ENCODE results near the gene NRIP3. TPM values are rescaled to one million over a fixed set of nuclear protein-coding genes. Genes with fewer than 3 reads are reported as not detected.
A peak's percentile ranks its signal among the peaks of the same experiment; 100 is the strongest.

The NRIP3 gene
- total and polyA plus RNA-seq, 2 of the 13 experiments (the other 11 are each of a cell fraction or from before 2014, with no cell fraction given): 0.04 to 0.07 TPM

- peak; percentile 20 for TF ChIP-seq ZNF678 (CRISPR knock-in tag; IDR thresholded peaks at IDR 0.05)
- TF ChIP-seq POLR2G (IDR thresholded peaks at IDR 0.05; ENCODE audit: low read depth, low read length): peak; percentile 93
- peak; percentile 40; the same call in 1 of the 2 replicates for TF ChIP-seq REPIN1 (CRISPR knock-in tag; IDR thresholded peaks at IDR 0.05; ENCODE audit: borderline replicate concordance, low read depth)
- TF ChIP-seq HOXA7 (CRISPR knock-in tag; IDR thresholded peaks at IDR 0.05): no peak
- TF ChIP-seq ZNF562 (CRISPR knock-in tag; IDR thresholded peaks at IDR 0.05; ENCODE audit: borderline replicate concordance): no peak
- TF ChIP-seq HOXD1 (CRISPR knock-in tag; IDR thresholded peaks at IDR 0.05): 0 out of 2 replicates have a peak, but pooled peaks have one; percentile 38
- TF ChIP-seq AKAP8 (CRISPR knock-in tag; IDR thresholded peaks at IDR 0.05): peak; percentile 52; the same call in 1 of the 2 replicates
- 0 out of 2 replicates have a peak, but pooled peaks have one; percentile 7 for TF ChIP-seq ZBTB38 (CRISPR knock-in tag; IDR thresholded peaks at IDR 0.05)
- TF ChIP-seq MED13 (CRISPR knock-in tag; IDR thresholded peaks at IDR 0.05): no peak; the same call in 1 of the 2 replicates
- TF ChIP-seq CREM (IDR thresholded peaks at IDR 0.05): peak; percentile 91
- TF ChIP-seq CREM (CRISPR knock-in tag; IDR thresholded peaks at IDR 0.05): peak; percentile 21; the same call in 1 of the 2 replicates
- TF ChIP-seq, protein P1, sequence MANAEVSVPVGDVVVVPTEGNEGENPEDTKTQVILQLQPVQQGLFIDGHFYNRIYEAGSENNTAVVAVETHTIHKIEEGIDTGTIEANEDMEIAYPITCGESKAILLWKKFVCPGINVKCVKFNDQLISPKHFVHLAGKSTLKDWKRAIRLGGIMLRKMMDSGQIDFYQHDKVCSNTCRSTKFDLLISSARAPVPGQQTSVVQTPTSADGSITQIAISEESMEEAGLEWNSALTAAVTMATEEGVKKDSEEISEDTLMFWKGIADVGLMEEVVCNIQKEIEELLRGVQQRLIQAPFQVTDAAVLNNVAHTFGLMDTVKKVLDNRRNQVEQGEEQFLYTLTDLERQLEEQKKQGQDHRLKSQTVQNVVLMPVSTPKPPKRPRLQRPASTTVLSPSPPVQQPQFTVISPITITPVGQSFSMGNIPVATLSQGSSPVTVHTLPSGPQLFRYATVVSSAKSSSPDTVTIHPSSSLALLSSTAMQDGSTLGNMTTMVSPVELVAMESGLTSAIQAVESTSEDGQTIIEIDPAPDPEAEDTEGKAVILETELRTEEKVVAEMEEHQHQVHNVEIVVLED (CRISPR knock-in tag; IDR thresholded peaks at IDR 0.05; ENCODE audit: borderline replicate concordance): peak; percentile 96
- TF ChIP-seq, protein P2, sequence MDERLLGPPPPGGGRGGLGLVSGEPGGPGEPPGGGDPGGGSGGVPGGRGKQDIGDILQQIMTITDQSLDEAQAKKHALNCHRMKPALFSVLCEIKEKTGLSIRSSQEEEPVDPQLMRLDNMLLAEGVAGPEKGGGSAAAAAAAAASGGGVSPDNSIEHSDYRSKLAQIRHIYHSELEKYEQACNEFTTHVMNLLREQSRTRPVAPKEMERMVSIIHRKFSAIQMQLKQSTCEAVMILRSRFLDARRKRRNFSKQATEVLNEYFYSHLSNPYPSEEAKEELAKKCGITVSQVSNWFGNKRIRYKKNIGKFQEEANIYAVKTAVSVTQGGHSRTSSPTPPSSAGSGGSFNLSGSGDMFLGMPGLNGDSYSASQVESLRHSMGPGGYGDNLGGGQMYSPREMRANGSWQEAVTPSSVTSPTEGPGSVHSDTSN (CRISPR knock-in tag; IDR thresholded peaks at IDR 0.05): no peak
- TF ChIP-seq ATF6 (CRISPR knock-in tag; conservative IDR thresholded peaks at IDR 0.05): no peak
- peak; percentile 86; the same call in 1 of the 2 replicates for TF ChIP-seq SPEN (CRISPR knock-in tag; IDR thresholded peaks at IDR 0.05; ENCODE audit: low read depth)
- TF ChIP-seq ETV5 (CRISPR knock-in tag; IDR thresholded peaks at IDR 0.05; ENCODE audit: borderline replicate concordance): peak; percentile 75; the same call in 1 of the 2 replicates
- TF ChIP-seq ZNF10 (CRISPR knock-in tag; IDR thresholded peaks at IDR 0.05; ENCODE audit: borderline replicate concordance, low read depth): no peak
These were observed 39.2 kb downstream of the NRIP3 start, which contains the start of gene TMEM9B (continued) for GRCh38 chr11:8964324-8965320.
